ENCODE results near the gene BOC. TPM values are rescaled to one million over a fixed set of nuclear protein-coding genes. Genes with fewer than 3 reads are reported as not detected.
A peak's percentile ranks its signal among the peaks of the same experiment; 100 is the strongest.

BOC gene
- total RNA-seq, 4 donors from 2014 or later = 103 to 169 (median 105) TPM

- Histone ChIP-seq H3K27me3 (no peaks in the 10 kb centered on the region), H3K4me1 (peaks cover 7 to 13% of the 10 kb centered on the region in 2 donors), H3K9me3 (no peaks in the 10 kb centered on the region), H3K4me3 (no peak overlapping the region), H3K27ac (peak overlapping the region; percentile 32 to 87), H3K36me3 (no peaks in the 10 kb centered on the region)
- DNase-seq = no peak
- no peak for TF ChIP-seq CTCF (IDR thresholded peaks at IDR 0.05)
- TF ChIP-seq POLR2A (IDR thresholded peaks at IDR 0.05) = no peak
- intact Hi-C loops (cut with DNase I; ENCODE audit: low total_unique reads) = no loop called here
Observed at GRCh38 chr3:113278599-113278955, 67.2 kb downstream of the BOC start.

GRCh38 chr3:113279686-113280085 lies 68.3 kb downstream of the BOC start:
- H3K27me3 ChIP-seq = no peaks in the 10 kb centered on the region
- DNase-seq = no peak
- intact Hi-C loops (cut with DNase I; ENCODE audit: low total_unique reads) = loop anchor here (10.0 kb wide), 1 partner anchor 225 kb away; no protein-coding TSS in a partner anchor
- H3K4me3 ChIP-seq = no peak overlapping the region
- H3K4me1 ChIP-seq = peaks cover 7 to 13% of the 10 kb centered on the region in 2 donors
- H3K27ac ChIP-seq = peak overlapping the region in 1 of 2 donors; percentile 87
- H3K36me3 ChIP-seq = no peaks in the 10 kb centered on the region
- TF ChIP-seq CTCF (IDR thresholded peaks at IDR 0.05) = no peak
- TF ChIP-seq POLR2A (IDR thresholded peaks at IDR 0.05) = no peak
- no peaks in the 10 kb centered on the region for H3K9me3 ChIP-seq

DNA sequence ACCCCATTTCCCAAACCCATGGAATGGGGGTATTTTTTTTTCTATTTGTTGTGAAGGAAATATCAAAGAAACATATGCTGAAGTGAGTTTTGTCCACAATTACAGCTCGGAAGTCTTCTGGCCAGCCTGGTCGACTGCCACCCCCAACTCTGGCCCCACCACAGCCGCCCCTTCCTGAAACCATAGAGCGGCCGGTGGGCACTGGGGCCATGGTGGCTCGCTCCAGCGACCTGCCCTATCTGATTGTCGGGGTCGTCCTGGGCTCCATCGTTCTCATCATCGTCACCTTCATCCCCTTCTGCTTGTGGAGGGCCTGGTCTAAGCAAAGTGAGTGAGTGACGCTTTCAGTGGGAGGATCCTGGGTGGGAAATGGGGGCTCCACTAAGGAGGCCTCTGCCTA lies 71.9 kb downstream of the BOC start:
- Histone ChIP-seq H3K27ac (peak overlapping the region; percentile 4 to 26), H3K9me3 (no peaks in the 10 kb centered on the region), H3K4me3 (no peak overlapping the region), H3K27me3 (no peaks in the 10 kb centered on the region), H3K36me3 (no peaks in the 10 kb centered on the region), H3K4me1 (peaks cover 0 to 10% of the 10 kb centered on the region in 2 donors)
- peak in 1 of 2 donors; percentile 15 for DNase-seq
- TF ChIP-seq CTCF (IDR thresholded peaks at IDR 0.05) (no peak), POLR2A (IDR thresholded peaks at IDR 0.05) (no peak)
- intact Hi-C loops (cut with DNase I; ENCODE audit: low total_unique reads) = loop anchor here (10.0 kb wide), 1 partner anchor 229 kb away; no protein-coding TSS in a partner anchor

- peaks cover 0 to 10% of the 10 kb centered on the region in 2 donors for H3K4me1 ChIP-seq
- TF ChIP-seq CTCF (IDR thresholded peaks at IDR 0.05) = no peak
- TF ChIP-seq POLR2A (IDR thresholded peaks at IDR 0.05) = no peak
- H3K4me3 ChIP-seq = no peak overlapping the region
- no peak for DNase-seq
- no peaks in the 10 kb centered on the region for H3K27me3 ChIP-seq
- no peaks in the 10 kb centered on the region for H3K36me3 ChIP-seq
- intact Hi-C loops (cut with DNase I; ENCODE audit: low total_unique reads) = loop anchor here (5.0 to 10.0 kb wide), 2 partner anchors 147 to 230 kb away; no protein-coding TSS in a partner anchor
- H3K27ac ChIP-seq = peak overlapping the region; percentile 63 to 73
- H3K9me3 ChIP-seq = no peaks in the 10 kb centered on the region
Observed at GRCh38 chr3:113284453-113285050, 73.2 kb downstream of the BOC start.

GRCh38 chr3:113285226-113285625 lies 73.9 kb downstream of the BOC start:
- H3K4me1 ChIP-seq = peaks cover 0 to 10% of the 10 kb centered on the region in 2 donors
- H3K4me3 ChIP-seq = no peak overlapping the region
- peak in 1 of 2 donors; percentile 25 for DNase-seq
- H3K9me3 ChIP-seq = no peaks in the 10 kb centered on the region
- no peak for TF ChIP-seq POLR2A (IDR thresholded peaks at IDR 0.05)
- TF ChIP-seq CTCF (IDR thresholded peaks at IDR 0.05) = no peak
- H3K27ac ChIP-seq = peak overlapping the region; percentile 63 to 73
- intact Hi-C loops (cut with DNase I; ENCODE audit: low total_unique reads) = loop anchor here (5.0 to 10.0 kb wide), 2 partner anchors 148 to 230 kb away; no protein-coding TSS in a partner anchor
- H3K36me3 ChIP-seq = no peaks in the 10 kb centered on the region
- H3K27me3 ChIP-seq = no peaks in the 10 kb centered on the region
